D721Med (cell line): ENCODE measurements around the gene ALOXE3.

ENCODE experiments used
- DNase-seq: peaks from one replicate; pipeline ENCODE4 v3.0.0; 2011; ENCODE audit warnings: low spot score; ENCODE audit not compliant: insufficient read length
- FAIRE-seq: peaks from 2 replicates; lab custom pipeline; 2011; peaks lifted over from hg19 to GRCh38; lab: Jason Lieb, UNC
- CTCF ChIP-seq: IDR thresholded peaks from 2 replicates; pipeline ENCODE4 v1.5.1; 2012; ENCODE audit warnings: mild to moderate bottlenecking, control low read depth; ENCODE audit not compliant: insufficient read depth; ENCODE audit errors: missing control alignments

ALOXE3 gene

GRCh38 chr17:8117980-8118768, at the start of gene ALOXE3:
Gene ALOXE3 (minus strand): TSS chr17:8118514. CDS start chr17:8117990, 524 bp downstream.
- TF ChIP-seq CTCF, result no peak
- FAIRE-seq (no peak), DNase-seq (no peak)

GRCh38 chr17:8167526-8167925, 49.2 kb upstream of the ALOXE3 start:
- no peak for FAIRE-seq
- TF ChIP-seq CTCF, result no peak
- no peak for DNase-seq

GRCh38 chr17:8166731-8167130, 48.4 kb upstream of the ALOXE3 start:
- FAIRE-seq, result no peak
- no peak for DNase-seq
- TF ChIP-seq CTCF, result no peak

- no peak for FAIRE-seq
Measured at GRCh38 chr17:8164815-8165131, 46.5 kb upstream of the ALOXE3 start.

GRCh38 chr17:8163978-8164814, 45.9 kb upstream of the ALOXE3 start:
- no peak for TF ChIP-seq CTCF
- peak; percentile 65 for DNase-seq
- peak; percentile 38 for FAIRE-seq

More at GRCh38 chr17:8164815-8165131, 46.5 kb upstream of the ALOXE3 start:
- no peak for DNase-seq
- TF ChIP-seq CTCF, result no peak

- no peak for TF ChIP-seq CTCF
- no peak for FAIRE-seq
- no peak for DNase-seq
Measured at GRCh38 chr17:8162997-8163977, 45.0 kb upstream of the ALOXE3 start.
